GM12801 (cell line): ENCODE data around the gene SLC35B2.

Experiments used
- CTCF ChIP-seq: IDR thresholded peaks from one replicate; pipeline ENCODE4 v1.5.1; 2011; ENCODE audit warnings: control low read depth; ENCODE audit not compliant: insufficient read length; ENCODE audit errors: extremely low read depth

Gene SLC35B2

GRCh38 chr6:44284121-44284520 lies 26.8 kb upstream of the SLC35B2 start:
- no peak for TF ChIP-seq CTCF

DNA sequence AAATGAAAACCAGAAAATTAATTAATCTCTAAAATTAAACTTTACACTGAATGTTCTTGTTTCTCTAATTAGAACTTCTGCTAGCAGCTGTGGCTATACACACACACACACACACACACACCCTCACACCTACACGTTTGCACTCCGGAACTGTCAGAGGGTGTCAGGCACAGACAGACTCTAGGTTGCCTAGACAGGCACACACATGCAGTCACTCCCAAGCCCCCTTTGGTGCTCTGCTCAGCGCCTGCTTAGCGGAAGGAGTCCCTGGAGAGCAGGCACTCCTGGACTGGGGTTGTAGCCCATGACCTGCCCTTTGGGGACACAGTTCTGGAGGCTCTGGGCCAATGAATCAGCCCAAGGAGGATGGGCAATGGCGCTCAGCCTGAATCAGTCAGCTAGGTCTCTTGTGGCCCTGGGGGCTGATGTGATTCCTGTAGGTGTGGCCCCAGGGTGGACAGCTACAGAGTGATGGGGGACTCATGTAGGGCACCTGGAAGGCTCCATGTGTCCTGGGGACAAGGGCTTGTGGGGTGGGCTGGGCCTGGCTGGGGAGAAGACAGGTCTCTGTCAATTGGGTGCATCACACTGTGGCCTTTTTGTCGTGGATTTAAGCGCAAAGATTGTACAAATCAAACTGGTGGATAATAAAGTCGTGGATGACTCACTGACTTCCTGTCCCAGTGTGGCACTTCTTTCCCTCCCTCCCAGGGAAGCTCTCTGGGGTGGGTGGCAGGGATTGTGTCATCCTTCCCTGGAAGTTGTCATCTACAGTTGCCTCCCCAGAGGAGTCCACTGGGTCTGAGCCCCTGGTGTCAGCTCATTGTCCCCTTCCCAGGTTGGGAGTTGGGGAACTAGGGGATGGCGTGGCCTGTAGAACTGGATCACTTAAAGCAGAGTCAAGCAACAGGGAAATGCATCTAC lies 21.7 kb upstream of the SLC35B2 start:
- no peak for TF ChIP-seq CTCF

GRCh38 chr6:44278315-44278714 lies 21.0 kb upstream of the SLC35B2 start:
- TF ChIP-seq CTCF, result no peak

GRCh38 chr6:44277763-44278162 lies 20.4 kb upstream of the SLC35B2 start:
- no peak for TF ChIP-seq CTCF

DNA sequence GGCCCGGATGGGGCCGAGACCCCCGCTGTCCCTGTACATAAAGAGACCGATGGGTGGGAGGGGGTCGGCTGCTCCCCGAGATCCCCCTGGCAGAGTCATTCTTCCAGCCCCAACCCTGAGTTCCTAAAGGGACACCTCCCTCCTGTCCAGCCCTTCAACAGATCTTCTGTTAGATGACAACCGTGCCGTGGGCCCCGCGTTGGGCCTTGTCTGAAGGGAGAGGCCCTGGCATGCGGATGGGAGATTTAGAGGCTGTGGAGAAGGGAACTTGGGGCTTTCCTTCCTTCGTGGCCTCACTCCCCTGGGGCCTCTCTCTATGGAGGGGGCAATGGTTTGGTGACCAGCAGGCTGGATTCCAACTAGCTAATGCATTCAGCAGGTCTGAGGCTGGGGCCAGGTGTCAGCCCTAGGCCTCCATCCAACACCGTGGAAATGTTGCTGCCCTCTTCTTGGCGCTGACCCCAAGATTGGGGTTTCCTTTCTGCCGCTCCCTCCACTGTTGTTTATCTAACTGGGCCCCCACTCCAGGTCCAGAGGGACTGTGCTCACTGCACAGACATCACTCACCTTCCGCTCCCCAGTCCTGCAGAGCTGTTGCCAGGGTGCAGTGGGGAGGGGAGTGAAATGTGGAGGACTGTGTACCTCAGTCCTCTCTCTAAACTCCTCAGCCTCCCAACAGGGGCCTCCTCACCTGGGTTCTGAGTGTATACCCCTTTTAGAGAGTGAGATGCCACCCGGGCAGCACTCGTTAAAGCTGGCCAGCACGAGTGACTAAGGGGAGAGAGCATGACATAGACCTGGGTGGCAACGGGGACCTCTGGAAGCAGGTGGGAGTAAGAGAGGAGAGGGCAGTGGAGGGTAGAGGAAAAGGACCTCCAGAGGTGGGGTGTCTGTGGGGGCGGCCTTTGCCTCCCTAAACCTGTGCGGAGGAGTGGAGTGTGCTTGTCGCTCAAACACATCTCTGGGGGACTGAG lies 19.6 kb upstream of the SLC35B2 start:
- TF ChIP-seq CTCF, result no peak

DNA sequence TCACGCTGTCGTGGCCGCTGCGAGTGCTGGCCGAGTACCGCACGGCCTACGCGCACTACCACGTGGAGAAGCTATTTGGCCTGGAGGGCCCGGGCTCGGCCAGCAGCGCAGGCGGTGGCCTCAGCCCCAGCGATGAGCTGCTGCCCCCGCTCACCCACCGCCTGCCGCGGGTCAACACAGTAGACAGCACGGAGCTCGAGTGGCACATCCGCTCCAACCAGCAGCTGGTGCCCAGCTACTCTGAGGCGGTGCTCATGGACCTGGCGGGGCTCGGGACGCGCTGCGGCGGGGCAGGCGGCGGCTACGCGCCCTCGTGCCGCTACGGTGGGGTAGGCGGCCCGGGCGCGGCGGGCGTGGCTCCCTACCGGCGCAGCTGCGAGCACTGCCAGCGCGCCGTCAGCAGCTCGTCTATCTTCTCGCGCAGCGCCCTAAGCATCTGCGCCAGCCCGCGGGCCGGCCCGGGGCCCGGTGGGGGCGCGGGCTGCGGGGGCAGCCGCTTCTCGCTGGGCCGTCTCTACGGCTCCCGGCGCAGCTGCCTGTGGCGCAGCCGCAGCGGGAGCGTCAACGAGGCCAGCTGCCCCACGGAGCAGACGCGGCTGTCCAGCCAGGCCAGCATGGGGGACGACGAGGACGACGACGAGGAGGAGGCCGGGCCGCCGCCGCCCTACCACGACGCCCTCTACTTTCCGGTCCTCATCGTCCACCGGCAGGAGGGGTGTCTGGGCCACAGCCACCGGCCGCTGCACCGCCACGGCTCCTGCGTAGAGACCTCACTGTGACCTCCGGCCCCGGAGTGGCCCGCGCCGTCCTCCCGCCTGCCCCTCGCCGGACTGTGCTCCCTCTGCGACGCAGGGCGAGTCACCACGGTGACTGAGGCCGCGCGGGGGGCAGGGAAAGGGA lies 18.7 kb upstream of the SLC35B2 start:
- no peak for TF ChIP-seq CTCF

DNA sequence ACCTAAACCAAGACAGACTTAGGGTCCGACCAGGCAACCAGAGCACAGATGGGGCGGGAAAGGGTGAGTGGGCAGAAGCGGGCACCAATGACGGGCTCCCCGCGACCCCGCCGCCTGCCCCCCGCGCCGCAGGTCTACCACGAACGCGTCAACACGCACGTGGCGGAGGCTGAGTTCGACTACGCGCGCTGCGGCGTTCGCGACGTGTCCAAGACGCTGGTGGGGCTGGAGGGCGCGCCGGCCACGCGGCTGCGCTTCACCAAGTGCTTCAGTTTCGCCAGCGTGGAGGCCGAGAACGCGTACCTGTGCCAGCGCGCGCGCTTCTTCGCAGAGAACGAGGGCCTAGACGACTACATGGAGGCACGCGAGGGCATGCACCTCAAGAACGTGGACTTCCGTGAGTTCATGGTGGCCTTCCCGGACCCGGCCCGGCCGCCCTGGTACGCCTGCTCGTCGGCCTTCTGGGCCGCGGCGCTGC lies 18.0 kb upstream of the SLC35B2 start:
- no peak for TF ChIP-seq CTCF
